H1 (cell line): ENCODE results near the gene DMGDH. TPM values are rescaled to one million over a fixed set of nuclear protein-coding genes. Genes with fewer than 3 reads are reported as not detected.

ENCODE experiments used
- CTCF ChIA-PET: fragments of 300-600 bp; sonication (Branson Sonifier 250); formaldehyde crosslinking; loops from one replicate; lab custom pipeline; 2021; ENCODE audit not compliant: partially characterized antibody; lab: Charles Lee
- POLR2A ChIA-PET: fragments of 300-600 bp; sonication (Branson Sonifier 250); formaldehyde crosslinking; loops from one replicate; lab custom pipeline; 2021; ENCODE audit warnings: inconsistent platforms; ENCODE audit not compliant: partially characterized antibody; lab: Charles Lee
- DNase-seq, 2 experiments: peaks; one replicate each; pipeline versions ENCODE4 v3.0.0 to v3.0.0-alpha.2; 2010 to 2022; ENCODE audit warnings: low spot score in 2 of 2, low read depth in 1 of 2, mixed read lengths in 1 of 2
- FAIRE-seq: peaks from 2 replicates; lab custom pipeline; 2011; peaks lifted over from hg19 to GRCh38; lab: Jason Lieb, UNC
- H2AFZ ChIP-seq: 2 replicates; pipeline ENCODE4 v1.8.1; 2012; ENCODE audit warnings: low read length, inconsistent platforms
- H2AK5ac ChIP-seq: 2 replicates; pipeline ENCODE4 v1.6.1; 2013; ENCODE audit warnings: low read depth, low read length
- H2BK120ac ChIP-seq: replicated peaks from 2 replicates; pipeline ENCODE3; 2013; ENCODE audit warnings: low read depth, low read length, inconsistent platforms
- H2BK12ac ChIP-seq: 2 replicates; pipeline ENCODE4 v1.6.1; 2013; ENCODE audit warnings: low read depth, low read length
- H2BK15ac ChIP-seq: 2 replicates; pipeline ENCODE4 v1.6.1; 2013; ENCODE audit warnings: low read length
- H2BK20ac ChIP-seq: 2 replicates; pipeline ENCODE4 v1.6.1; 2013; ENCODE audit warnings: low read length
- H2BK5ac ChIP-seq: 2 replicates; pipeline ENCODE4 v1.6.1; 2013; ENCODE audit warnings: low read depth, low read length
- H3K14ac ChIP-seq: 2 replicates; pipeline ENCODE4 v1.6.1; 2013; ENCODE audit warnings: inconsistent platforms; ENCODE audit not compliant: insufficient read length
- H3K18ac ChIP-seq: 2 replicates; pipeline ENCODE4 v1.6.1; 2013; ENCODE audit warnings: low read length; ENCODE audit errors: extremely low read depth
- H3K23ac ChIP-seq: 2 replicates; pipeline ENCODE4 v1.6.1; 2013; ENCODE audit warnings: inconsistent platforms; ENCODE audit not compliant: insufficient read length
- H3K23me2 ChIP-seq: 2 replicates; pipeline ENCODE4 v1.6.1; 2013; ENCODE audit warnings: low read depth, low read length
- H3K27ac ChIP-seq: 2 replicates; pipeline ENCODE4 v1.6.1; 2011; ENCODE audit warnings: low read depth, low read length, inconsistent platforms
- H3K27me3 ChIP-seq, 4 experiments: replicated peaks in 1 of 4; 1 replicate in 1 of 4; 2 replicates in 3 of 4; pipeline versions ENCODE4 v1.6.1 to v1.8.1; 2011 to 2013; ENCODE audit warnings: low read length in 3 of 4, mild to moderate bottlenecking in 3 of 4, inconsistent platforms in 2 of 4, mixed read lengths in 2 of 4, moderate library complexity in 1 of 4; ENCODE audit not compliant: control insufficient read depth in 3 of 4, insufficient read depth in 3 of 4; ENCODE audit errors: extremely low read depth in 1 of 4
- H3K36me3 ChIP-seq, 4 experiments: 2 replicates each; pipeline versions ENCODE4 v1.6.1 to v1.8.1; 2011 to 2013; ENCODE audit warnings: mild to moderate bottlenecking in 4 of 4, low read length in 3 of 4, moderate library complexity in 2 of 4, control low read depth in 1 of 4, inconsistent platforms in 1 of 4; ENCODE audit not compliant: insufficient read depth in 4 of 4, control insufficient read depth in 2 of 4
- H3K4ac ChIP-seq: replicated peaks from 2 replicates; pipeline ENCODE3; 2013; ENCODE audit warnings: low read length, low read depth, mixed read lengths, inconsistent platforms; ENCODE audit not compliant: insufficient read length
- H3K4me1 ChIP-seq, 4 experiments: replicated peaks in 1 of 4; 1 replicate in 1 of 4; 2 replicates in 3 of 4; pipeline versions ENCODE4 v1.6.1 to v1.8.1; 2011 to 2013; ENCODE audit warnings: low read length in 3 of 4, inconsistent platforms in 2 of 4, mixed read lengths in 1 of 4; ENCODE audit not compliant: insufficient read depth in 4 of 4, control insufficient read depth in 3 of 4
- H3K4me2 ChIP-seq, 2 experiments: 2 replicates each; pipeline versions ENCODE4 v1.6.1 to v1.8.1; 2011 to 2013; ENCODE audit warnings: low read depth in 2 of 2, low read length in 2 of 2, control low read depth in 1 of 2, inconsistent platforms in 1 of 2, mild to moderate bottlenecking in 1 of 2; ENCODE audit not compliant: insufficient read depth in 1 of 2
- H3K4me3 ChIP-seq, 4 experiments: fragments of 200-600, 300-600 bp in 1 of 4; sonication (generic), shearing (Covaris generic), sonication (Bioruptor Twin) in 1 of 4; 2 replicates each; pipeline versions ENCODE4 v1.5.1 to v1.8.1; 2011 to 2016; ENCODE audit warnings: low read length in 4 of 4, low read depth in 3 of 4, control low read depth in 2 of 4, inconsistent platforms in 2 of 4, mild to moderate bottlenecking in 2 of 4, mixed read lengths in 1 of 4, moderate library complexity in 1 of 4; ENCODE audit not compliant: insufficient read depth in 2 of 4; ENCODE audit errors: extremely low read depth in 1 of 4
- H3K56ac ChIP-seq: replicated peaks from 2 replicates; pipeline ENCODE3; 2013; ENCODE audit warnings: low read depth, mild to moderate bottlenecking, mixed read lengths, low read length, inconsistent platforms; ENCODE audit not compliant: insufficient read length
- H3K79me1 ChIP-seq: 2 replicates; pipeline ENCODE4 v1.6.1; 2013; ENCODE audit warnings: low read depth, low read length, control low read depth
- H3K79me2 ChIP-seq, 2 experiments: 2 replicates each; pipeline versions ENCODE4 v1.6.1 to v1.8.1; 2012 to 2013; ENCODE audit warnings: low read length in 2 of 2, mild to moderate bottlenecking in 2 of 2, inconsistent platforms in 1 of 2; ENCODE audit not compliant: insufficient read depth in 2 of 2, control insufficient read depth in 1 of 2
- H3K9ac ChIP-seq, 4 experiments: replicated peaks in 1 of 4; 1 replicate in 1 of 4; 2 replicates in 3 of 4; pipeline versions ENCODE4 v1.6.1 to v1.8.1; 2011 to 2013; ENCODE audit warnings: low read depth in 3 of 4, low read length in 3 of 4, control low read depth in 2 of 4, mild to moderate bottlenecking in 2 of 4, moderate library complexity in 2 of 4, inconsistent platforms in 1 of 4; ENCODE audit errors: extremely low read depth in 1 of 4
- H3K9me3 ChIP-seq, 2 experiments: 2 replicates each; pipeline versions ENCODE4 v1.6.1 to v1.8.1; 2012 to 2013; ENCODE audit warnings: mild to moderate bottlenecking in 2 of 2, moderate library complexity in 2 of 2, control low read depth in 1 of 2, inconsistent platforms in 1 of 2, low read depth in 1 of 2, low read length in 1 of 2, mixed read lengths in 1 of 2; ENCODE audit not compliant: insufficient read depth in 2 of 2
- H4K20me1 ChIP-seq, 2 experiments: replicated peaks in 1 of 2; 2 replicates each; pipeline versions ENCODE3 to v1.8.1; 2011 to 2013; ENCODE audit warnings: inconsistent platforms in 2 of 2, low read length in 2 of 2, mild to moderate bottlenecking in 1 of 2; ENCODE audit not compliant: insufficient read depth in 2 of 2, control insufficient read depth in 1 of 2
- H4K5ac ChIP-seq: 2 replicates; pipeline ENCODE4 v1.6.1; 2013; ENCODE audit warnings: low read length, low read depth, mixed read lengths, inconsistent platforms; ENCODE audit not compliant: insufficient read length
- H4K8ac ChIP-seq: 2 replicates; pipeline ENCODE4 v1.8.0; 2013; ENCODE audit warnings: mild to moderate bottlenecking, moderate library complexity, low read length, inconsistent platforms; ENCODE audit not compliant: insufficient read depth; ENCODE audit errors: extremely low read depth
- H4K91ac ChIP-seq: replicated peaks from 2 replicates; pipeline ENCODE3; 2013; ENCODE audit warnings: low read length, mixed read lengths, inconsistent platforms; ENCODE audit not compliant: insufficient read length
- CTCF ChIP-seq, 3 experiments: IDR thresholded peaks; 1 replicate in 2 of 3; 2 replicates in 1 of 3; pipeline versions ENCODE4 v1.5.1 to v1.6.1; 2011; ENCODE audit warnings: low read length in 3 of 3, mild to moderate bottlenecking in 3 of 3, inconsistent platforms in 2 of 3, low read depth in 1 of 3, moderate library complexity in 1 of 3; ENCODE audit not compliant: insufficient read depth in 1 of 3; ENCODE audit errors: control extremely low read depth in 1 of 3
- JUN ChIP-seq: IDR thresholded peaks from 2 replicates; pipeline ENCODE4 v1.6.1; 2011; ENCODE audit warnings: low read depth, mild to moderate bottlenecking, improper control_type of control experiment, low read length
- MAFK ChIP-seq: IDR thresholded peaks from 2 replicates; pipeline ENCODE4 v1.6.1; 2012; ENCODE audit warnings: low read depth, mild to moderate bottlenecking, improper control_type of control experiment, low read length
- TAF1 ChIP-seq: IDR thresholded peaks from 2 replicates; pipeline ENCODE4 v1.6.1; 2011; ENCODE audit warnings: mild to moderate bottlenecking, low read depth, low read length
- TAF7 ChIP-seq: optimal IDR thresholded peaks from 2 replicates; pipeline ENCODE3; 2011; ENCODE audit warnings: low read depth, mild to moderate bottlenecking, inconsistent platforms, low read length, moderate library complexity, borderline replicate concordance
- ZNF274 ChIP-seq: IDR thresholded peaks from 2 replicates; pipeline ENCODE4 v1.7.0; 2012; ENCODE audit warnings: low read length, borderline replicate concordance; ENCODE audit errors: extremely low read depth
- WGBS, 2 experiments: shearing (Covaris generic) in 1 of 2; methylation state at CpG; one replicate each; pipeline versions ENCODE4 v1.1.6 to v1.1.7; 2013 to 2015; ENCODE audit warnings: low lambda C conversion rate in 2 of 2, mixed read lengths in 2 of 2, inconsistent platforms in 1 of 2, low coverage in 1 of 2, missing lambda C conversion rate in 1 of 2; ENCODE audit not compliant: insufficient replicate concordance in 2 of 2, insufficient coverage in 1 of 2, insufficient read length in 1 of 2; ENCODE audit errors: extremely low coverage in 1 of 2, missing lambda C conversion rate in 1 of 2; 5-methylcytosine and 5-hydroxymethylcytosine counted together
- polyA plus RNA-seq, 7 experiments: library from polyadenylated mRNA; depleted of rRNA in 3 of 7; stranded (reverse) in 5 of 7; unstranded in 2 of 7; fragments of >200 nt in 5 of 7; fragments of 200-250 nt in 2 of 7; gene quantifications; 1 replicate in 5 of 7; 2 replicates in 1 of 7; 4 replicates in 1 of 7; pipeline versions ENCODE4 v1.2.1 to v1.2.3, GENCODE V29; 2011 to 2013; ENCODE audit warnings: missing spikeins in 2 of 7, mixed read lengths in 2 of 7
- total RNA-seq: library from RNA; stranded (reverse); fragmentation: NEBNext Ultra II Directional; extraction: Animal tissue kit (Norgen Biotek cat#: 25700); gene quantifications from 2 replicates; pipeline ENCODE4 v1.2.1, GENCODE V29; 2021

The DMGDH gene
- total and polyA plus RNA-seq, 2 of the 8 experiments (the other 6 are each of a cell fraction or from before 2014, with no cell fraction given): 0.15 TPM; not detected in 1

DNA sequence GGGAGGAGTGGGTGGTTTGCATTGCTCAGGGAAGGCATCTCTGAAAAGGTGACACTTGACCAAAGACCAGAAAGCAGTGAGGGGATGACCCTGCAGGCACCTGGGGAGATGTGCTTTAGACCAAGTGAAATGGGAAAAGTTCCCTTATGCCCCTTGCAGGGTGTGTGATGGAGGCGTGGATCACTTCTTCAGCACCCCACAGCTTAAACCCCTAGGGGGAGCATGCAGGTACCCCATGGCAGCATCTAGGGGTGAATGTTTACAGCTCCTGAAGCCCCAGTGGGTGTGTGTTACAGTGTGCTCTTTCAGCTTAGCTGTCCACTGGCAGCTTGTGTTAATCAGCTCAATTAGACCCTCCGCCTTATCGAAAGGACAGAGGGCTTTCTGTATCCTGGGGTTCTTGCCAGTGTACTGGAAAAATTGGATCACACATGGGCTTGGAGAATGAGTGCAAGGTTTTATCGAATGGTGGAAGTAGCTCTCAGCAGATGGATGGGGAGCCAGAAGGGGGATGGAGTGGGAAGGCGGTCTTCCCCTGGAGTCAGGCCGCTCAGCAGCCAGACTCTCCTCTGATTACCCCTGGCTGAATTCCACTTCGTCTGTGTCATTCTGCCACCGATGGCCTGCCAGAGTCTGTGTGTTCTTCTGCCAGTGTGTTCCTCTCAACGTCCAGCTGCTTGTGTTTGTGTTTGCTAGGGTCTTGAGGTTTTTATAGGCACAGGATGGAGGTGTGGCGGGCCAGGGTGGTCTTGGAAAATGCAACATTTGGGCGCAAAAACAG lies 6.4 kb upstream of the DMGDH start:
- no peak for FAIRE-seq
- 90% methylated on average over 11 of the region's 11 CpGs; no CpG with 5 or more reads in 1 of the 2 experiments for WGBS, 2 experiments

More for the DNA sequence above, 6.4 kb upstream of the DMGDH start:
- H2BK5ac ChIP-seq: no peak overlapping the region
- H4K5ac ChIP-seq: no peak overlapping the region
- H3K27ac ChIP-seq: no peak overlapping the region
- H3K4me2 ChIP-seq: no peak overlapping the region
- H2BK12ac ChIP-seq: no peak overlapping the region
- H3K79me1 ChIP-seq: no peaks in the 10 kb centered on the region
- H2AK5ac ChIP-seq: no peak overlapping the region
- H2BK120ac ChIP-seq: no peak overlapping the region
- no peak overlapping the region for H3K56ac ChIP-seq
- TF ChIP-seq ZNF274 (no peak), TAF7 (no peak), TAF1 (no peak), JUN (no peak), CTCF (IDR thresholded peaks at IDR 0.05; ENCODE audit: control extremely low read depth in 1 of 3, insufficient read depth in 1 of 3, low read depth in 1 of 3, low read length in 3 of 3) (peak in 2 of 3 experiments; percentile 2 to 7; a peak in 2 of 4 replicates), MAFK (no peak)
- no peaks in the 10 kb centered on the region for H3K79me2 ChIP-seq
- CTCF ChIA-PET: interaction anchor here (0.7 to 3.1 kb wide), 13 partner anchors 9 to 539 kb away, joined by 3 to 11 read pairs (median 4); no protein-coding TSS in a partner anchor
- no peak overlapping the region for H4K8ac ChIP-seq
- H3K9me3 ChIP-seq: no peaks in the 10 kb centered on the region; a peak in 1 of 4 replicates
- no peak overlapping the region for H3K18ac ChIP-seq
- H4K20me1 ChIP-seq: peaks cover 0 to 2% of the 10 kb centered on the region in 2 experiments
- DNase-seq: no peak
- H2AFZ ChIP-seq: no peak overlapping the region
- H3K4ac ChIP-seq: no peak overlapping the region
- no peak overlapping the region for H2BK15ac ChIP-seq
- POLR2A ChIA-PET: interaction anchor here (0.5 kb wide), 1 partner anchor 166 kb away, joined by 3 read pairs; no protein-coding TSS in a partner anchor
- H3K4me3 ChIP-seq: no peak overlapping the region
- H3K4me1 ChIP-seq: no peaks in the 10 kb centered on the region
- peaks cover 3% of the 10 kb centered on the region; the same call in 1 of the 2 replicates for H3K23me2 ChIP-seq
- H3K9ac ChIP-seq: no peak overlapping the region
- no peak overlapping the region for H3K14ac ChIP-seq
- no peaks in the 10 kb centered on the region for H3K36me3 ChIP-seq
- H2BK20ac ChIP-seq: no peak overlapping the region
- H3K27me3 ChIP-seq: no peaks in the 10 kb centered on the region
- H3K23ac ChIP-seq: no peak overlapping the region
- no peak overlapping the region for H4K91ac ChIP-seq
